ENCODE measurements around the gene ORC5. TPM values are rescaled to one million over a fixed set of nuclear protein-coding genes. Genes with fewer than 3 reads are reported as not detected.
A peak's percentile ranks its signal among the peaks of the same experiment; 100 is the strongest.

The ORC5 gene
- total RNA-seq, 1 donor from 2014 or later = 23.0 TPM

DNA sequence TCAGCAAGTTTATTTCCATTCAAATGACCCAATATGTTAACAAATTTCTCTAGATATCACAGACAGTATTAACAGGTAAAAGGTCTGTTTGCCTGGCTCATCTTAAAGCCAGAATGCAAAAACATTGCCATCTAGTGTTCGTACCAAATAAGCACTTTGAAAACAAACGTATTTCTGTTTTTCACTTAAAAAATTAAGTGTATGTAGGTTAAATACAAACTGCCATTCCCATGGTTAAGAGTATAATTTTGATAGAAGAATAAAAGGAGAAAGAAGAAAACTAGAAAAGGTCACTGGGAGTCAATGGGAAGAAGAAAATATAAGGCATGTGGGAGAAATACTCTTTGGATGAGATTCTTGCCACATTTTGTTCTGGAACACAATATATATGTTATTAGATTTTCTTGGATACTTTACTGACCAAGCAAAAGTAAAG is 51.0 kb downstream of the ORC5 start:
- Histone ChIP-seq H3K27ac (ENCODE audit: low read depth, low read length) (no peak overlapping the region), H3K4me2 (ENCODE audit: low read length) (no peak overlapping the region), H3K9ac (ENCODE audit: low read length) (no peak overlapping the region), H2AFZ (ENCODE audit: low read depth, low read length) (no peak overlapping the region), H3K4me3 (ENCODE audit: insufficient read depth, low read depth, low read length) (no peak overlapping the region), H3K27me3 (ENCODE audit: insufficient read depth, low read length) (no peaks in the 10 kb centered on the region), H3K36me3 (ENCODE audit: insufficient read depth, low read length) (no peaks in the 10 kb centered on the region), H3K9me3 (ENCODE audit: insufficient read depth, low read depth, low read length) (no peaks in the 10 kb centered on the region), H3K4me1 (ENCODE audit: insufficient read depth, low read length) (no peaks in the 10 kb centered on the region), H3K79me2 (ENCODE audit: insufficient read depth, low read length) (no peaks in the 10 kb centered on the region), H4K20me1 (ENCODE audit: insufficient read depth, low read length) (peaks cover 4% of the 10 kb centered on the region)
- peak; percentile 24 for DNase-seq (ENCODE audit: low read depth)
- FAIRE-seq = peak; percentile 39
- H3K36me3 Mint-ChIP-seq (ENCODE audit: low read depth, unreplicated experiment) = no peaks in the 10 kb centered on the region
- H3K27me3 Mint-ChIP-seq (ENCODE audit: low read depth, unreplicated experiment) = no peaks in the 10 kb centered on the region
- no peak overlapping the region for H3K4me3 Mint-ChIP-seq (ENCODE audit: unreplicated experiment)
- H3K27ac Mint-ChIP-seq (ENCODE audit: unreplicated experiment) = no peak overlapping the region
- H3K9me3 Mint-ChIP-seq (ENCODE audit: unreplicated experiment) = no peaks in the 10 kb centered on the region
- H3K4me1 Mint-ChIP-seq (ENCODE audit: low read depth, unreplicated experiment) = no peaks in the 10 kb centered on the region
- TF ChIP-seq EZH2 (IDR thresholded peaks at IDR 0.05; ENCODE audit: insufficient read depth, low read length) = no peak
- TF ChIP-seq, protein P1, sequence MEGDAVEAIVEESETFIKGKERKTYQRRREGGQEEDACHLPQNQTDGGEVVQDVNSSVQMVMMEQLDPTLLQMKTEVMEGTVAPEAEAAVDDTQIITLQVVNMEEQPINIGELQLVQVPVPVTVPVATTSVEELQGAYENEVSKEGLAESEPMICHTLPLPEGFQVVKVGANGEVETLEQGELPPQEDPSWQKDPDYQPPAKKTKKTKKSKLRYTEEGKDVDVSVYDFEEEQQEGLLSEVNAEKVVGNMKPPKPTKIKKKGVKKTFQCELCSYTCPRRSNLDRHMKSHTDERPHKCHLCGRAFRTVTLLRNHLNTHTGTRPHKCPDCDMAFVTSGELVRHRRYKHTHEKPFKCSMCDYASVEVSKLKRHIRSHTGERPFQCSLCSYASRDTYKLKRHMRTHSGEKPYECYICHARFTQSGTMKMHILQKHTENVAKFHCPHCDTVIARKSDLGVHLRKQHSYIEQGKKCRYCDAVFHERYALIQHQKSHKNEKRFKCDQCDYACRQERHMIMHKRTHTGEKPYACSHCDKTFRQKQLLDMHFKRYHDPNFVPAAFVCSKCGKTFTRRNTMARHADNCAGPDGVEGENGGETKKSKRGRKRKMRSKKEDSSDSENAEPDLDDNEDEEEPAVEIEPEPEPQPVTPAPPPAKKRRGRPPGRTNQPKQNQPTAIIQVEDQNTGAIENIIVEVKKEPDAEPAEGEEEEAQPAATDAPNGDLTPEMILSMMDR (IDR thresholded peaks at IDR 0.05; ENCODE audit: insufficient read depth, low read depth, low read length) = peak; percentile 66

DNA sequence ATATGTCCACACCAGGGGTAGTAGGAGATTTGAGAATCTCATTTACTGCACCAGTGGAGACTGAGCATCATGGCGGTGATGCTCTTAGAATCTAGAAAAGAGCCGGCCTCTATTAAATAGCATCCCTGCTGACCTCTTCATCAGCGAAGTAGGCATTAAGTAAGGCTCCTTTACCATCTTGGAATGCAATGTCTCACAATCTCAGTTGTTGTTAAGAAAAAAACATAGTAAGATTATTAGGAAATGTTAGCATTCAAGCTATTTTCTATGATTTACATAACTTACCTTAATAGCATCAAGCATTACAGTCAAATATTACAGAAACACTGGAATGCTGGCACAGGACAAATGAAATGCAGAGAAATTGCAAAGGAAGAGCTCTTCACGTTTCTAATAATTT is 54.5 kb downstream of the ORC5 start:
- no peak for FAIRE-seq
- Histone ChIP-seq H3K36me3 (ENCODE audit: insufficient read depth, low read length) (no peaks in the 10 kb centered on the region), H3K4me1 (ENCODE audit: insufficient read depth, low read length) (no peaks in the 10 kb centered on the region), H3K27ac (ENCODE audit: low read depth, low read length) (no peak overlapping the region), H3K79me2 (ENCODE audit: insufficient read depth, low read length) (no peaks in the 10 kb centered on the region), H3K4me2 (ENCODE audit: low read length) (no peak overlapping the region), H3K9me3 (ENCODE audit: insufficient read depth, low read depth, low read length) (no peaks in the 10 kb centered on the region), H2AFZ (ENCODE audit: low read depth, low read length) (no peak overlapping the region), H3K4me3 (ENCODE audit: insufficient read depth, low read depth, low read length) (no peak overlapping the region), H3K9ac (ENCODE audit: low read length) (no peak overlapping the region), H3K27me3 (ENCODE audit: insufficient read depth, low read length) (no peaks in the 10 kb centered on the region), H4K20me1 (ENCODE audit: insufficient read depth, low read length) (peaks cover 4% of the 10 kb centered on the region)
- peaks cover under 1% of the 10 kb centered on the region for H3K4me1 Mint-ChIP-seq (ENCODE audit: low read depth, unreplicated experiment)
- TF ChIP-seq EZH2 (IDR thresholded peaks at IDR 0.05; ENCODE audit: insufficient read depth, low read length) = no peak
- TF ChIP-seq, protein P1 (IDR thresholded peaks at IDR 0.05; ENCODE audit: insufficient read depth, low read depth, low read length) = no peak
- DNase-seq (ENCODE audit: low read depth) = no peak
- no peak overlapping the region for H3K27ac Mint-ChIP-seq (ENCODE audit: unreplicated experiment)
- H3K27me3 Mint-ChIP-seq (ENCODE audit: low read depth, unreplicated experiment) = no peaks in the 10 kb centered on the region
- H3K4me3 Mint-ChIP-seq (ENCODE audit: unreplicated experiment) = no peak overlapping the region
- H3K9me3 Mint-ChIP-seq (ENCODE audit: unreplicated experiment) = no peaks in the 10 kb centered on the region
- H3K36me3 Mint-ChIP-seq (ENCODE audit: low read depth, unreplicated experiment) = peaks cover 2% of the 10 kb centered on the region

DNA sequence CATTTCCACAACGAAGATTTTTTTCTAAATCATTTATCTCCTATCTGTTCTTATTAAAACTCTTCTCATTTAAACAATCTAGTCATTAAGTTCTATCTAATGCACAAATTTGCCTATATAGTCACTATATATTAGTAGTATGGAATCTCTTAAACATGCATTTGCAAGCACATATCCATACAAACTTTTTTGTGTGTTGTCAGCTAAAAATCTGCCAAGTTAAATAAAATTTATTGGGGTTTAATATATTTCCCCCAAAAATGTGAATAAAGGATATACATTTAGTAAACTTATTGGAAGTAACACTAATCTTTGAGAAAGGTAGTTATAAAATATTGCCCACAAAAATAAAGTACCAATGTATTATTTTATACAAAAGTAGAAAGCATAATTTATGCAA is 55.3 kb downstream of the ORC5 start:
- Histone ChIP-seq H3K4me1 (ENCODE audit: insufficient read depth, low read length) (no peaks in the 10 kb centered on the region), H3K27ac (ENCODE audit: low read depth, low read length) (no peak overlapping the region), H4K20me1 (ENCODE audit: insufficient read depth, low read length) (peaks cover 1% of the 10 kb centered on the region), H3K36me3 (ENCODE audit: insufficient read depth, low read length) (no peaks in the 10 kb centered on the region), H3K9me3 (ENCODE audit: insufficient read depth, low read depth, low read length) (no peaks in the 10 kb centered on the region), H3K9ac (ENCODE audit: low read length) (no peak overlapping the region), H2AFZ (ENCODE audit: low read depth, low read length) (no peak overlapping the region), H3K4me3 (ENCODE audit: insufficient read depth, low read depth, low read length) (no peak overlapping the region), H3K79me2 (ENCODE audit: insufficient read depth, low read length) (no peaks in the 10 kb centered on the region), H3K27me3 (ENCODE audit: insufficient read depth, low read length) (no peaks in the 10 kb centered on the region), H3K4me2 (ENCODE audit: low read length) (no peak overlapping the region)
- Mint-ChIP-seq H3K4me3 (ENCODE audit: unreplicated experiment) (no peak overlapping the region), H3K36me3 (ENCODE audit: low read depth, unreplicated experiment) (peaks cover 2% of the 10 kb centered on the region), H3K27me3 (ENCODE audit: low read depth, unreplicated experiment) (no peaks in the 10 kb centered on the region), H3K27ac (ENCODE audit: unreplicated experiment) (no peak overlapping the region), H3K4me1 (ENCODE audit: low read depth, unreplicated experiment) (peaks cover 7% of the 10 kb centered on the region), H3K9me3 (ENCODE audit: unreplicated experiment) (no peaks in the 10 kb centered on the region)
- no peak for FAIRE-seq
- DNase-seq (ENCODE audit: low read depth) = no peak
- no peak for TF ChIP-seq EZH2 (IDR thresholded peaks at IDR 0.05; ENCODE audit: insufficient read depth, low read length)
- TF ChIP-seq, protein P1 (IDR thresholded peaks at IDR 0.05; ENCODE audit: insufficient read depth, low read depth, low read length) = no peak
